MM.1S (cell line): Measurements from ENCODE around the gene GMPR2.
"Not testable (repeated sequence)": the region's sequence is repeated elsewhere in the genome, so short reads cannot be mapped to it uniquely, and the experiment has no call there.

Source experiments
- DNase-seq: peaks from one replicate; pipeline ENCODE4 v3.0.0-alpha.2; 2015
- H2AFZ ChIP-seq: fragments of 300-600 bp; sonication (generic); 2 replicates; pipeline ENCODE4 v1.6.0; 2016; ENCODE audit warnings: antibody characterized with exemption, low read length
- H3F3A ChIP-seq: fragments of 300-600 bp; sonication (generic); 2 replicates; pipeline ENCODE4 v1.6.1; 2016; ENCODE audit warnings: mild to moderate bottlenecking, antibody characterized with exemption, low read length, moderate library complexity, mixed read lengths; ENCODE audit not compliant: insufficient read depth
- H3K27ac ChIP-seq: fragments of 300-600 bp; sonication (generic); 2 replicates; pipeline ENCODE4 v1.5.1; 2016; ENCODE audit warnings: mild to moderate bottlenecking, low read length
- H3K27me3 ChIP-seq: fragments of 300-600 bp; sonication (generic); replicated peaks from 2 replicates; pipeline ENCODE4 v1.6.0; 2016; ENCODE audit warnings: low read length; ENCODE audit not compliant: insufficient read depth
- H3K36me3 ChIP-seq: fragments of 300-600 bp; sonication (generic); replicated peaks from 2 replicates; pipeline ENCODE4 v1.6.1; 2016; ENCODE audit warnings: mild to moderate bottlenecking, low read length, mixed read lengths; ENCODE audit not compliant: insufficient read depth
- H3K4me1 ChIP-seq: fragments of 300-600 bp; sonication (generic); 2 replicates; pipeline ENCODE4 v1.6.1; 2016; ENCODE audit warnings: low read length, mixed read lengths
- H3K4me2 ChIP-seq: fragments of 300-600 bp; sonication (generic); 2 replicates; pipeline ENCODE4 v1.6.0; 2016; ENCODE audit warnings: low read depth, low read length
- H3K4me3 ChIP-seq: fragments of 300-600 bp; sonication (generic); 2 replicates; pipeline ENCODE4 v1.5.1; 2016; ENCODE audit warnings: low read length, mixed read lengths
- H3K79me2 ChIP-seq: fragments of 300-600 bp; sonication (generic); 2 replicates; pipeline ENCODE4 v1.6.1; 2016; ENCODE audit warnings: mixed run types, low read length, mixed read lengths
- H3K9ac ChIP-seq: fragments of 300-600 bp; sonication (generic); 2 replicates; pipeline ENCODE4 v1.6.1; 2016; ENCODE audit warnings: low read length, mixed read lengths
- H3K9me2 ChIP-seq: fragments of 300-600 bp; sonication (generic); replicated peaks from 2 replicates; pipeline ENCODE4 v1.6.1; 2016; ENCODE audit warnings: mild to moderate bottlenecking, low read length, mixed read lengths; ENCODE audit not compliant: insufficient read depth
- H3K9me3 ChIP-seq: fragments of 300-600 bp; sonication (generic); replicated peaks from 2 replicates; pipeline ENCODE4 v1.6.1; 2016; ENCODE audit warnings: mild to moderate bottlenecking, low read length, mixed read lengths; ENCODE audit not compliant: insufficient read depth
- H4K20me1 ChIP-seq: fragments of 300-600 bp; sonication (generic); 2 replicates; pipeline ENCODE4 v1.6.1; 2016; ENCODE audit warnings: mild to moderate bottlenecking, low read length, moderate library complexity, mixed read lengths; ENCODE audit not compliant: insufficient read depth
- CTCF ChIP-seq: fragments of 300-600 bp; sonication (generic); IDR thresholded peaks from 2 replicates; pipeline ENCODE4 v1.5.1; 2016; ENCODE audit warnings: antibody characterized with exemption, low read length, mixed read lengths
- EZH2 ChIP-seq: fragments of 300-600 bp; sonication (generic); optimal IDR thresholded peaks from 2 replicates; pipeline ENCODE3; 2017; ENCODE audit warnings: low read depth, mild to moderate bottlenecking, antibody characterized with exemption, low read length, mixed read lengths
- EZH2phosphoT487 ChIP-seq: fragments of 300-600 bp; sonication (generic); IDR thresholded peaks from 2 replicates; pipeline ENCODE4 v1.6.1; 2018; ENCODE audit warnings: antibody characterized with exemption, low read length

The GMPR2 gene

GRCh38 chr14:24216345-24216699 is 16.4 kb upstream of the GMPR2 start:
- H3K4me1 ChIP-seq, result peaks cover 17% of the 10 kb centered on the region
- H3K9me2 ChIP-seq, result no peaks in the 10 kb centered on the region
- no peaks in the 10 kb centered on the region for H3K9me3 ChIP-seq
- H4K20me1 ChIP-seq, result no peaks in the 10 kb centered on the region
- peaks cover 25% of the 10 kb centered on the region for H3F3A ChIP-seq
- no peaks in the 10 kb centered on the region for H3K27me3 ChIP-seq
- peak overlapping the region; percentile 13; the same call in 1 of the 2 replicates for H3K4me2 ChIP-seq
- TF ChIP-seq EZH2phosphoT487 (no peak), CTCF (no peak), EZH2 (no peak)
- no peak overlapping the region for H3K4me3 ChIP-seq
- H3K36me3 ChIP-seq, result no peaks in the 10 kb centered on the region
- DNase-seq, result no peak
- H2AFZ ChIP-seq, result no peak overlapping the region
- no peak overlapping the region for H3K27ac ChIP-seq
- H3K79me2 ChIP-seq, result peaks cover 4% of the 10 kb centered on the region
- H3K9ac ChIP-seq, result no peak overlapping the region

GRCh38 chr14:24216876-24217275 is 15.9 kb upstream of the GMPR2 start:
- not testable (repeated sequence) for H3K4me3 ChIP-seq, H3K9me2 ChIP-seq, H3K4me2 ChIP-seq, H4K20me1 ChIP-seq, H3K9ac ChIP-seq, H3K27me3 ChIP-seq, H3K79me2 ChIP-seq, DNase-seq, H3K9me3 ChIP-seq, H3K27ac ChIP-seq, H3K36me3 ChIP-seq, H2AFZ ChIP-seq
- Histone ChIP-seq H3K4me1 (peaks cover 17% of the 10 kb centered on the region), H3F3A (peaks cover 25% of the 10 kb centered on the region)

- H3K9me2 ChIP-seq, result no peaks in the 10 kb centered on the region
- H3K27ac ChIP-seq, result no peak overlapping the region
- H3K9ac ChIP-seq, result no peak overlapping the region
- no peak overlapping the region for H3K4me2 ChIP-seq
- H3K36me3 ChIP-seq, result no peaks in the 10 kb centered on the region
- H2AFZ ChIP-seq, result no peak overlapping the region
- no peak for DNase-seq
- peaks cover 11% of the 10 kb centered on the region for H3K4me1 ChIP-seq
- no peaks in the 10 kb centered on the region for H3K27me3 ChIP-seq
- H3K9me3 ChIP-seq, result no peaks in the 10 kb centered on the region
- H4K20me1 ChIP-seq, result no peaks in the 10 kb centered on the region
- TF ChIP-seq EZH2phosphoT487 (no peak), CTCF (no peak), EZH2 (no peak)
- H3K4me3 ChIP-seq, result no peak overlapping the region
- peaks cover 3% of the 10 kb centered on the region; the same call in 1 of the 2 replicates for H3K79me2 ChIP-seq
- peaks cover 19% of the 10 kb centered on the region for H3F3A ChIP-seq
Observed at GRCh38 chr14:24219080-24219479, 13.6 kb upstream of the GMPR2 start.

- Histone ChIP-seq H3K9ac (no peak overlapping the region), H3K27me3 (no peaks in the 10 kb centered on the region), H3K4me1 (peaks cover 7% of the 10 kb centered on the region), H4K20me1 (no peaks in the 10 kb centered on the region), H3K9me3 (no peaks in the 10 kb centered on the region), H3K4me3 (no peak overlapping the region), H3K9me2 (no peaks in the 10 kb centered on the region), H3K79me2 (peaks cover 5% of the 10 kb centered on the region), H3K27ac (no peak overlapping the region), H3K36me3 (no peaks in the 10 kb centered on the region), H3F3A (peaks cover 15% of the 10 kb centered on the region), H2AFZ (no peak overlapping the region), H3K4me2 (no peak overlapping the region)
- no peak for DNase-seq
- TF ChIP-seq CTCF (no peak), EZH2phosphoT487 (no peak), EZH2 (no peak)
Observed at GRCh38 chr14:24219521-24219920, 13.2 kb upstream of the GMPR2 start.

GRCh38 chr14:24222987-24223386 is 9.7 kb upstream of the GMPR2 start:
- not testable (repeated sequence) for H3K9ac ChIP-seq, H3K27me3 ChIP-seq, H4K20me1 ChIP-seq, H3K4me2 ChIP-seq, H3K36me3 ChIP-seq, H3K4me3 ChIP-seq, DNase-seq, H2AFZ ChIP-seq, H3K27ac ChIP-seq, H3K4me1 ChIP-seq, H3F3A ChIP-seq, H3K9me2 ChIP-seq, H3K9me3 ChIP-seq
- peaks cover 16% of the 10 kb centered on the region for H3K79me2 ChIP-seq
